ENCODE results near the gene GPR160.

DNA sequence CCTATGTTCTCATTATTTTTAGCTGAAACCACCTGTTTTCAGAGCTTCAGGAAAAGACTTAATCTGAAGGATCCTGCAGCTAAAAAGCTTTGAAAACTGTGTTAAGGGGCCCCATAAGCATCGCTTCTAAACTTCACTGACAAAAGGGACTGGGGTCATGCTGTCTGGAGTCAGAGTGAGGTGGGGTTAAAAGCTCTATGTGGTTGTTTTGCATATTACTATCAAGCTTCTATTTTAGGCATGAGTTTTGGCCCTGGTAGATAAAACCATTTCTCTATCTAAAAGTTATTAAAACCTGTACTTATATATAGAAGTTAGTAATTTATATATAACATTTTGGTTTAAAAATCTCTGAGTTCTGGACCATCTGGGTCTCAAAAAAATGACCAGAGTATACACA, 45.5 kb downstream of the GPR160 start:
- TF ChIP-seq EZH2phosphoT487 (IDR thresholded peaks at IDR 0.05), result no peak
- TF ChIP-seq, protein P1, sequence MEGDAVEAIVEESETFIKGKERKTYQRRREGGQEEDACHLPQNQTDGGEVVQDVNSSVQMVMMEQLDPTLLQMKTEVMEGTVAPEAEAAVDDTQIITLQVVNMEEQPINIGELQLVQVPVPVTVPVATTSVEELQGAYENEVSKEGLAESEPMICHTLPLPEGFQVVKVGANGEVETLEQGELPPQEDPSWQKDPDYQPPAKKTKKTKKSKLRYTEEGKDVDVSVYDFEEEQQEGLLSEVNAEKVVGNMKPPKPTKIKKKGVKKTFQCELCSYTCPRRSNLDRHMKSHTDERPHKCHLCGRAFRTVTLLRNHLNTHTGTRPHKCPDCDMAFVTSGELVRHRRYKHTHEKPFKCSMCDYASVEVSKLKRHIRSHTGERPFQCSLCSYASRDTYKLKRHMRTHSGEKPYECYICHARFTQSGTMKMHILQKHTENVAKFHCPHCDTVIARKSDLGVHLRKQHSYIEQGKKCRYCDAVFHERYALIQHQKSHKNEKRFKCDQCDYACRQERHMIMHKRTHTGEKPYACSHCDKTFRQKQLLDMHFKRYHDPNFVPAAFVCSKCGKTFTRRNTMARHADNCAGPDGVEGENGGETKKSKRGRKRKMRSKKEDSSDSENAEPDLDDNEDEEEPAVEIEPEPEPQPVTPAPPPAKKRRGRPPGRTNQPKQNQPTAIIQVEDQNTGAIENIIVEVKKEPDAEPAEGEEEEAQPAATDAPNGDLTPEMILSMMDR (IDR thresholded peaks at IDR 0.05), result no peak

Data from neural progenitor cell (in vitro differentiated cells).